GM23338 (cell line): ENCODE data around the gene PHF23. TPM values are rescaled to one million over a fixed set of nuclear protein-coding genes. Genes with fewer than 3 reads are reported as not detected.

ENCODE experiments used
- ATAC-seq: fragments of 200-7000 bp; cut with Tn5 transposase; 3 replicates; pipeline ENCODE4 v1.9.1; 2020
- DNase-seq: peaks from one replicate; pipeline ENCODE4 v3.0.0-alpha.2; 2015; ENCODE audit warnings: low spot score
- H2AFZ ChIP-seq: fragments of 200-600 bp; sonication (generic); 2 replicates; pipeline ENCODE4 v1.8.0; 2016; ENCODE audit warnings: antibody characterized with exemption, mild to moderate bottlenecking, moderate library complexity
- H3F3A ChIP-seq: fragments of 200-600 bp; sonication (generic); replicated peaks from 2 replicates; pipeline ENCODE4 v1.8.0; 2017; ENCODE audit warnings: antibody characterized with exemption, mixed run types, low read depth
- H3K27ac ChIP-seq: fragments of 200-600 bp; sonication (generic); 2 replicates; pipeline ENCODE4 v1.6.1; 2016; ENCODE audit warnings: low read depth
- H3K27me3 ChIP-seq: fragments of 200-600 bp; sonication (generic); 2 replicates; pipeline ENCODE4 v1.8.0; 2016; ENCODE audit warnings: mild to moderate bottlenecking, mixed run types, moderate library complexity; ENCODE audit not compliant: insufficient read depth
- H3K36me3 ChIP-seq: fragments of 200-600 bp; sonication (generic); 2 replicates; pipeline ENCODE4 v1.8.0; 2016; ENCODE audit warnings: mild to moderate bottlenecking; ENCODE audit not compliant: insufficient read depth
- H3K4me1 ChIP-seq: fragments of 200-600 bp; sonication (generic); 2 replicates; pipeline ENCODE4 v1.8.0; 2016; ENCODE audit warnings: mild to moderate bottlenecking, moderate library complexity; ENCODE audit not compliant: insufficient read depth
- H3K4me2 ChIP-seq: fragments of 200-600 bp; sonication (generic); 2 replicates; pipeline ENCODE4 v1.7.1; 2017; ENCODE audit warnings: mixed run types
- H3K4me3 ChIP-seq: fragments of 200-600 bp; sonication (generic); 2 replicates; pipeline ENCODE4 v1.6.1; 2016; ENCODE audit warnings: mixed run types
- H3K79me2 ChIP-seq: fragments of 200-600 bp; sonication (generic); replicated peaks from 2 replicates; pipeline ENCODE4 v1.8.0; 2017; ENCODE audit warnings: mild to moderate bottlenecking; ENCODE audit not compliant: insufficient read depth
- H3K9me2 ChIP-seq: fragments of 200-600 bp; sonication (generic); 2 replicates; pipeline ENCODE4 v1.8.0; 2017; ENCODE audit not compliant: insufficient read depth
- H4K20me1 ChIP-seq: fragments of 200-600 bp; sonication (generic); replicated peaks from 2 replicates; pipeline ENCODE4 v1.8.0; 2017; ENCODE audit warnings: mild to moderate bottlenecking; ENCODE audit not compliant: insufficient read depth
- H3K27ac Mint-ChIP-seq: 2 replicates; pipeline ENCODE4 v1.8.0; 2020; ENCODE audit warnings: inconsistent platforms, mild to moderate bottlenecking, moderate library complexity, mixed read lengths
- H3K27me3 Mint-ChIP-seq: 3 replicates; pipeline ENCODE4 v1.8.0; 2022; ENCODE audit warnings: low read depth, mild to moderate bottlenecking, moderate library complexity, mixed read lengths, inconsistent platforms; ENCODE audit not compliant: insufficient read depth, poor library complexity
- H3K36me3 Mint-ChIP-seq: 3 replicates; pipeline ENCODE4 v1.8.0; 2021; ENCODE audit warnings: low read depth, mild to moderate bottlenecking, inconsistent platforms, moderate library complexity, mixed read lengths
- H3K4me1 Mint-ChIP-seq: 3 replicates; pipeline ENCODE4 v1.8.0; 2020; ENCODE audit warnings: mild to moderate bottlenecking, inconsistent platforms, mixed read lengths
- H3K4me3 Mint-ChIP-seq: 3 replicates; pipeline ENCODE4 v1.8.0; 2021; ENCODE audit warnings: moderate library complexity, mild to moderate bottlenecking, inconsistent platforms, mixed read lengths
- H3K9me3 Mint-ChIP-seq: 3 replicates; pipeline ENCODE4 v1.8.0; 2020; ENCODE audit warnings: moderate library complexity, mild to moderate bottlenecking, inconsistent platforms, mixed read lengths
- CREB1 ChIP-seq: fragments of 250-450 bp; sonication (Bioruptor Pico); IDR thresholded peaks from 2 replicates; pipeline ENCODE4 v1.5.0; 2020; ENCODE audit warnings: low read depth, mild to moderate bottlenecking, moderate library complexity
- EZH2 ChIP-seq: fragments of 200-600 bp; sonication (generic); IDR thresholded peaks from one replicate; pipeline ENCODE4 v1.8.0; 2017; ENCODE audit warnings: antibody characterized with exemption, mild to moderate bottlenecking, low read depth; ENCODE audit not compliant: unreplicated experiment
- EZH2phosphoT487 ChIP-seq: fragments of 200-600 bp; sonication (generic); IDR thresholded peaks from one replicate; pipeline ENCODE4 v1.8.1; 2018; ENCODE audit warnings: antibody characterized with exemption; ENCODE audit not compliant: unreplicated experiment
- JUNB ChIP-seq: IDR thresholded peaks from one replicate; pipeline ENCODE4 v1.6.1; 2016; ENCODE audit warnings: antibody characterized with exemption; ENCODE audit not compliant: unreplicated experiment
- NANOG ChIP-seq: IDR thresholded peaks from 2 replicates; pipeline ENCODE4 v1.6.1; 2016; ENCODE audit warnings: antibody characterized with exemption, borderline replicate concordance
- POLR2AphosphoS5 ChIP-seq: IDR thresholded peaks from 2 replicates; pipeline ENCODE4 v1.6.1; 2016; ENCODE audit warnings: antibody characterized with exemption, low read depth
- STAT1 ChIP-seq: IDR thresholded peaks from one replicate; pipeline ENCODE4 v1.6.1; 2016; ENCODE audit warnings: antibody characterized with exemption; ENCODE audit not compliant: unreplicated experiment
- ZNF114 ChIP-seq: fragments of 250-450 bp; sonication (Bioruptor Pico); IDR thresholded peaks from 2 replicates; pipeline ENCODE4 v1.5.0; 2020; ENCODE audit warnings: mild to moderate bottlenecking, moderate library complexity
- ZNF331 ChIP-seq: fragments of 250-450 bp; sonication (Bioruptor Pico); IDR thresholded peaks from 2 replicates; pipeline ENCODE4 v1.5.0; 2020; ENCODE audit warnings: low read depth, mild to moderate bottlenecking, moderate library complexity
- polyA plus RNA-seq: library from polyadenylated mRNA; unstranded; fragments of >200 nt; fragmentation: Nextera tagmentation; extraction: Ambion mirVana; gene quantifications from 2 replicates; pipeline ENCODE4 v1.2.1, GENCODE V29; 2016
- total RNA-seq: library from RNA; depleted of rRNA; stranded (reverse); fragments of >200 nt; shearing (Covaris generic); gene quantifications from 2 replicates; pipeline ENCODE4 v1.2.3, GENCODE V29; 2014
- TF ChIP-seq, protein P1 (sequence below): IDR thresholded peaks from one replicate; pipeline ENCODE4 v1.6.1; 2018; ENCODE audit warnings: antibody characterized with exemption; ENCODE audit not compliant: unreplicated experiment
- TF ChIP-seq, protein P2 (sequence below), 2 experiments: fragments of 200-600 bp in 1 of 2; sonication (generic) in 1 of 2; conservative IDR thresholded peaks; 2 replicates each; pipeline versions ENCODE4 v1.5.1 to v1.6.1; 2016 to 2017; ENCODE audit warnings: antibody characterized with exemption in 2 of 2, low read depth in 2 of 2, mild to moderate bottlenecking in 2 of 2, moderate library complexity in 1 of 2
- TF ChIP-seq, protein P3 (sequence below): fragments of 250-450 bp; sonication (Bioruptor Pico); IDR thresholded peaks from 2 replicates; pipeline ENCODE4 v1.5.0; 2020; ENCODE audit warnings: mild to moderate bottlenecking, moderate library complexity
- TF ChIP-seq, protein P4 (sequence below): IDR thresholded peaks from 2 replicates; pipeline ENCODE4 v1.6.1; 2016; ENCODE audit warnings: antibody characterized with exemption

The PHF23 gene
- total and polyA plus RNA-seq, 2 experiments from 2014 or later = 35.4 to 51.0 TPM

DNA sequence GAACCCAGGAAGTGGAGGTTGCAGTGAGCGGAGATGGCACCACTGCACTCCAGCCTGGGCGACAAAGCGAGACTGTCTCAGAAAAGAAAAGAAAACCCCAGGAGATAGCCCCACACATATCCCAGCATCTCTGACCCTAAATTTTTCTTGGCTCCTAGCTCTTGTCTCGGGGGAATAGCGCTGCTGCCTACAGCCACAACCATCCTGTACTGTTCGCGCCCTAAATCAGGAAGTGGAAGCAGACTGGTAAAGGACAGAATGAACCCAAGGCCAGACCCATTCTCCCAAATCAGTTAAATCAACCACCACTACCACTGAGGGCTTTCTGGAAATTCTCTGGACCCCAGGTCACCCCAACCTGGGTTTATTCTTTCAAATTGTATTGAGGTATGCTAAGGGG is 10.6 kb upstream of the PHF23 start:
- Mint-ChIP-seq H3K4me3 (peak overlapping the region; percentile 91), H3K27me3 (peaks cover 10% of the 10 kb centered on the region), H3K9me3 (peaks cover 3% of the 10 kb centered on the region; the same call in 2 of the 3 replicates), H3K4me1 (peaks cover 38% of the 10 kb centered on the region), H3K36me3 (peaks cover 39% of the 10 kb centered on the region), H3K27ac (no peak overlapping the region)
- no peaks in the 10 kb centered on the region for H3K9me2 ChIP-seq
- no peaks in the 10 kb centered on the region for H3K27me3 ChIP-seq
- no peak overlapping the region for H2AFZ ChIP-seq
- DNase-seq = no peak
- peaks cover 10% of the 10 kb centered on the region for H3K36me3 ChIP-seq
- no peak overlapping the region for H3K27ac ChIP-seq
- peak overlapping the region; percentile 98 for H3K4me2 ChIP-seq
- H3F3A ChIP-seq = peaks cover 21% of the 10 kb centered on the region
- H4K20me1 ChIP-seq = peaks cover 26% of the 10 kb centered on the region
- TF ChIP-seq, protein P1, sequence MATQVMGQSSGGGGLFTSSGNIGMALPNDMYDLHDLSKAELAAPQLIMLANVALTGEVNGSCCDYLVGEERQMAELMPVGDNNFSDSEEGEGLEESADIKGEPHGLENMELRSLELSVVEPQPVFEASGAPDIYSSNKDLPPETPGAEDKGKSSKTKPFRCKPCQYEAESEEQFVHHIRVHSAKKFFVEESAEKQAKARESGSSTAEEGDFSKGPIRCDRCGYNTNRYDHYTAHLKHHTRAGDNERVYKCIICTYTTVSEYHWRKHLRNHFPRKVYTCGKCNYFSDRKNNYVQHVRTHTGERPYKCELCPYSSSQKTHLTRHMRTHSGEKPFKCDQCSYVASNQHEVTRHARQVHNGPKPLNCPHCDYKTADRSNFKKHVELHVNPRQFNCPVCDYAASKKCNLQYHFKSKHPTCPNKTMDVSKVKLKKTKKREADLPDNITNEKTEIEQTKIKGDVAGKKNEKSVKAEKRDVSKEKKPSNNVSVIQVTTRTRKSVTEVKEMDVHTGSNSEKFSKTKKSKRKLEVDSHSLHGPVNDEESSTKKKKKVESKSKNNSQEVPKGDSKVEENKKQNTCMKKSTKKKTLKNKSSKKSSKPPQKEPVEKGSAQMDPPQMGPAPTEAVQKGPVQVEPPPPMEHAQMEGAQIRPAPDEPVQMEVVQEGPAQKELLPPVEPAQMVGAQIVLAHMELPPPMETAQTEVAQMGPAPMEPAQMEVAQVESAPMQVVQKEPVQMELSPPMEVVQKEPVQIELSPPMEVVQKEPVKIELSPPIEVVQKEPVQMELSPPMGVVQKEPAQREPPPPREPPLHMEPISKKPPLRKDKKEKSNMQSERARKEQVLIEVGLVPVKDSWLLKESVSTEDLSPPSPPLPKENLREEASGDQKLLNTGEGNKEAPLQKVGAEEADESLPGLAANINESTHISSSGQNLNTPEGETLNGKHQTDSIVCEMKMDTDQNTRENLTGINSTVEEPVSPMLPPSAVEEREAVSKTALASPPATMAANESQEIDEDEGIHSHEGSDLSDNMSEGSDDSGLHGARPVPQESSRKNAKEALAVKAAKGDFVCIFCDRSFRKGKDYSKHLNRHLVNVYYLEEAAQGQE = no peak
- no peak for TF ChIP-seq CREB1 (CRISPR knock-in tag)
- TF ChIP-seq ZNF114 (CRISPR knock-in tag) = no peak
- no peak for TF ChIP-seq JUNB
- TF ChIP-seq, protein P2, sequence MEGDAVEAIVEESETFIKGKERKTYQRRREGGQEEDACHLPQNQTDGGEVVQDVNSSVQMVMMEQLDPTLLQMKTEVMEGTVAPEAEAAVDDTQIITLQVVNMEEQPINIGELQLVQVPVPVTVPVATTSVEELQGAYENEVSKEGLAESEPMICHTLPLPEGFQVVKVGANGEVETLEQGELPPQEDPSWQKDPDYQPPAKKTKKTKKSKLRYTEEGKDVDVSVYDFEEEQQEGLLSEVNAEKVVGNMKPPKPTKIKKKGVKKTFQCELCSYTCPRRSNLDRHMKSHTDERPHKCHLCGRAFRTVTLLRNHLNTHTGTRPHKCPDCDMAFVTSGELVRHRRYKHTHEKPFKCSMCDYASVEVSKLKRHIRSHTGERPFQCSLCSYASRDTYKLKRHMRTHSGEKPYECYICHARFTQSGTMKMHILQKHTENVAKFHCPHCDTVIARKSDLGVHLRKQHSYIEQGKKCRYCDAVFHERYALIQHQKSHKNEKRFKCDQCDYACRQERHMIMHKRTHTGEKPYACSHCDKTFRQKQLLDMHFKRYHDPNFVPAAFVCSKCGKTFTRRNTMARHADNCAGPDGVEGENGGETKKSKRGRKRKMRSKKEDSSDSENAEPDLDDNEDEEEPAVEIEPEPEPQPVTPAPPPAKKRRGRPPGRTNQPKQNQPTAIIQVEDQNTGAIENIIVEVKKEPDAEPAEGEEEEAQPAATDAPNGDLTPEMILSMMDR (conservative IDR thresholded peaks at IDR 0.05; ENCODE audit: low read depth in 2 of 2) = no peak
- TF ChIP-seq, protein P3, sequence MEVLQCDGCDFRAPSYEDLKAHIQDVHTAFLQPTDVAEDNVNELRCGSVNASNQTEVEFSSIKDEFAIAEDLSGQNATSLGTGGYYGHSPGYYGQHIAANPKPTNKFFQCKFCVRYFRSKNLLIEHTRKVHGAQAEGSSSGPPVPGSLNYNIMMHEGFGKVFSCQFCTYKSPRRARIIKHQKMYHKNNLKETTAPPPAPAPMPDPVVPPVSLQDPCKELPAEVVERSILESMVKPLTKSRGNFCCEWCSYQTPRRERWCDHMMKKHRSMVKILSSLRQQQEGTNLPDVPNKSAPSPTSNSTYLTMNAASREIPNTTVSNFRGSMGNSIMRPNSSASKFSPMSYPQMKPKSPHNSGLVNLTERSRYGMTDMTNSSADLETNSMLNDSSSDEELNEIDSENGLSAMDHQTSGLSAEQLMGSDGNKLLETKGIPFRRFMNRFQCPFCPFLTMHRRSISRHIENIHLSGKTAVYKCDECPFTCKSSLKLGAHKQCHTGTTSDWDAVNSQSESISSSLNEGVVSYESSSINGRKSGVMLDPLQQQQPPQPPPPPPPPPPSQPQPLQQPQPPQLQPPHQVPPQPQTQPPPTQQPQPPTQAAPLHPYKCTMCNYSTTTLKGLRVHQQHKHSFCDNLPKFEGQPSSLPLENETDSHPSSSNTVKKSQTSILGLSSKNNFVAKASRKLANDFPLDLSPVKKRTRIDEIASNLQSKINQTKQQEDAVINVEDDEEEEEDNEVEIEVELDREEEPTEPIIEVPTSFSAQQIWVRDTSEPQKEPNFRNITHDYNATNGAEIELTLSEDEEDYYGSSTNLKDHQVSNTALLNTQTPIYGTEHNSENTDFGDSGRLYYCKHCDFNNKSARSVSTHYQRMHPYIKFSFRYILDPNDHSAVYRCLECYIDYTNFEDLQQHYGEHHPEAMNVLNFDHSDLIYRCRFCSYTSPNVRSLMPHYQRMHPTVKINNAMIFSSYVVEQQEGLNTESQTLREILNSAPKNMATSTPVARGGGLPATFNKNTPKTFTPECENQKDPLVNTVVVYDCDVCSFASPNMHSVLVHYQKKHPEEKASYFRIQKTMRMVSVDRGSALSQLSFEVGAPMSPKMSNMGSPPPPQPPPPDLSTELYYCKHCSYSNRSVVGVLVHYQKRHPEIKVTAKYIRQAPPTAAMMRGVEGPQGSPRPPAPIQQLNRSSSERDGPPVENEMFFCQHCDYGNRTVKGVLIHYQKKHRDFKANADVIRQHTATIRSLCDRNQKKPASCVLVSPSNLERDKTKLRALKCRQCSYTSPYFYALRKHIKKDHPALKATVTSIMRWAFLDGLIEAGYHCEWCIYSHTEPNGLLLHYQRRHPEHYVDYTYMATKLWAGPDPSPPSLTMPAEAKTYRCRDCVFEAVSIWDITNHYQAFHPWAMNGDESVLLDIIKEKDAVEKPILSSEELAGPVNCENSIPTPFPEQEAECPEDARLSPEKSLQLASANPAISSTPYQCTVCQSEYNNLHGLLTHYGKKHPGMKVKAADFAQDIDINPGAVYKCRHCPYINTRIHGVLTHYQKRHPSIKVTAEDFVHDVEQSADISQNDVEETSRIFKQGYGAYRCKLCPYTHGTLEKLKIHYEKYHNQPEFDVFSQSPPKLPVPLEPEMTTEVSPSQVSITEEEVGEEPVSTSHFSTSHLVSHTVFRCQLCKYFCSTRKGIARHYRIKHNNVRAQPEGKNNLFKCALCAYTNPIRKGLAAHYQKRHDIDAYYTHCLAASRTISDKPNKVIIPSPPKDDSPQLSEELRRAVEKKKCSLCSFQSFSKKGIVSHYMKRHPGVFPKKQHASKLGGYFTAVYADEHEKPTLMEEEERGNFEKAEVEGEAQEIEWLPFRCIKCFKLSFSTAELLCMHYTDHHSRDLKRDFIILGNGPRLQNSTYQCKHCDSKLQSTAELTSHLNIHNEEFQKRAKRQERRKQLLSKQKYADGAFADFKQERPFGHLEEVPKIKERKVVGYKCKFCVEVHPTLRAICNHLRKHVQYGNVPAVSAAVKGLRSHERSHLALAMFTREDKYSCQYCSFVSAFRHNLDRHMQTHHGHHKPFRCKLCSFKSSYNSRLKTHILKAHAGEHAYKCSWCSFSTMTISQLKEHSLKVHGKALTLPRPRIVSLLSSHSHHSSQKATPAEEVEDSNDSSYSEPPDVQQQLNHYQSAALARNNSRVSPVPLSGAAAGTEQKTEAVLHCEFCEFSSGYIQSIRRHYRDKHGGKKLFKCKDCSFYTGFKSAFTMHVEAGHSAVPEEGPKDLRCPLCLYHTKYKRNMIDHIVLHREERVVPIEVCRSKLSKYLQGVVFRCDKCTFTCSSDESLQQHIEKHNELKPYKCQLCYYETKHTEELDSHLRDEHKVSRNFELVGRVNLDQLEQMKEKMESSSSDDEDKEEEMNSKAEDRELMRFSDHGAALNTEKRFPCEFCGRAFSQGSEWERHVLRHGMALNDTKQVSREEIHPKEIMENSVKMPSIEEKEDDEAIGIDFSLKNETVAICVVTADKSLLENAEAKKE (CRISPR knock-in tag) = no peak
- no peak for TF ChIP-seq ZNF331 (CRISPR knock-in tag)
- TF ChIP-seq NANOG = no peak
- TF ChIP-seq, protein P4, sequence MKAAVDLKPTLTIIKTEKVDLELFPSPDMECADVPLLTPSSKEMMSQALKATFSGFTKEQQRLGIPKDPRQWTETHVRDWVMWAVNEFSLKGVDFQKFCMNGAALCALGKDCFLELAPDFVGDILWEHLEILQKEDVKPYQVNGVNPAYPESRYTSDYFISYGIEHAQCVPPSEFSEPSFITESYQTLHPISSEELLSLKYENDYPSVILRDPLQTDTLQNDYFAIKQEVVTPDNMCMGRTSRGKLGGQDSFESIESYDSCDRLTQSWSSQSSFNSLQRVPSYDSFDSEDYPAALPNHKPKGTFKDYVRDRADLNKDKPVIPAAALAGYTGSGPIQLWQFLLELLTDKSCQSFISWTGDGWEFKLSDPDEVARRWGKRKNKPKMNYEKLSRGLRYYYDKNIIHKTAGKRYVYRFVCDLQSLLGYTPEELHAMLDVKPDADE = no peak
- TF ChIP-seq EZH2phosphoT487 = no peak
- TF ChIP-seq POLR2AphosphoS5 = no peak
- TF ChIP-seq STAT1 = no peak
- TF ChIP-seq EZH2 = no peak
- peaks cover 67% of the 10 kb centered on the region for H3K79me2 ChIP-seq
- peaks cover 23% of the 10 kb centered on the region for H3K4me1 ChIP-seq
- ATAC-seq = no peak
- H3K4me3 ChIP-seq = peak overlapping the region; percentile 65
